BJ (cell line): ENCODE data around the gene DCLK1. TPM values are rescaled to one million over a fixed set of nuclear protein-coding genes. Genes with fewer than 3 reads are reported as not detected.

Experiments used
- CTCF ChIA-PET: fragments of 350-600 bp; formaldehyde crosslinking; extraction: SDS; loops from one replicate; lab custom pipeline; 2021; ENCODE audit warnings: antibody characterized with exemption, inconsistent platforms; lab: Yijun Ruan, JAX
- POLR2A ChIA-PET: fragments of 300-600 bp; sonication (Branson Sonifier 250); formaldehyde crosslinking; extraction: SDS; loops from one replicate; lab custom pipeline; 2021; ENCODE audit warnings: antibody characterized with exemption; lab: Charles Lee
- DNase-seq: peaks from one replicate; pipeline ENCODE4 v3.0.0-alpha.2; 2011; ENCODE audit warnings: low read depth
- H3K27me3 ChIP-seq: 2 replicates; pipeline ENCODE4 v1.6.0; 2011; ENCODE audit warnings: low read length; ENCODE audit not compliant: control insufficient read depth, insufficient read depth
- H3K36me3 ChIP-seq: 2 replicates; pipeline ENCODE4 v1.5.1; 2011; ENCODE audit warnings: low read length; ENCODE audit not compliant: control insufficient read depth, insufficient read depth
- H3K4me3 ChIP-seq: 2 replicates; pipeline ENCODE4 v1.5.1; 2011; ENCODE audit warnings: low read depth, mild to moderate bottlenecking, control low read depth, low read length
- polyA plus RNA-seq: library from polyadenylated mRNA; depleted of rRNA; stranded (reverse); fragments of >200 nt; gene quantifications from 2 replicates; pipeline ENCODE4 v1.2.3, GENCODE V29; 2011
- TF ChIP-seq, protein P1 (sequence below): IDR thresholded peaks from 2 replicates; pipeline ENCODE4 v1.5.1; 2011; ENCODE audit warnings: low read depth, mild to moderate bottlenecking, control low read depth, inconsistent platforms, low read length, moderate library complexity; ENCODE audit not compliant: insufficient read depth

DCLK1 gene
- polyA plus RNA-seq, 1 experiment, result 1.1 TPM

DNA sequence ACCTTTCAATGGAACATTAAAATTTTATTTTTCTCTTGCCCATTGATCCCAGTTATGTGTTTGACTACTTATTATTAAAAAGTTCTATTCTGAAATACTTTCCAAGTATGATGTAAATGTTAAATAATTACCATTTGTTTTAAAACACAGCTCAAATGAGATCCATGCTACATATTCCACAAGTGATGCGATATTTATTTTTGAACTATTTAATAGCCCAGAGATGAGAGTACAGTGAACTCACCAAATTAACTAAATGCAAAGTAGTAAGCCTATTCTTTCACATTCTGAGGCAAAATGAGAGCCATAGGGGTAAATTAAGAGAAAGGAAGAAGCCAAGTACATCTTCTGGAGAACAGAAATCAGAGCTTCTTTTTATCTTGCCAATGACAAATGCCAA is 1.2 kb upstream of the DCLK1 start:
- POLR2A ChIA-PET, result no interaction called here
- H3K27me3 ChIP-seq, result peaks cover 8% of the 10 kb centered on the region
- no peak for DNase-seq
- CTCF ChIA-PET, result interaction anchor here (0.6 to 1.2 kb wide), 2 partner anchors 143 to 153 kb away, joined by 3 read pairs; no protein-coding TSS in a partner anchor
- TF ChIP-seq, protein P1, sequence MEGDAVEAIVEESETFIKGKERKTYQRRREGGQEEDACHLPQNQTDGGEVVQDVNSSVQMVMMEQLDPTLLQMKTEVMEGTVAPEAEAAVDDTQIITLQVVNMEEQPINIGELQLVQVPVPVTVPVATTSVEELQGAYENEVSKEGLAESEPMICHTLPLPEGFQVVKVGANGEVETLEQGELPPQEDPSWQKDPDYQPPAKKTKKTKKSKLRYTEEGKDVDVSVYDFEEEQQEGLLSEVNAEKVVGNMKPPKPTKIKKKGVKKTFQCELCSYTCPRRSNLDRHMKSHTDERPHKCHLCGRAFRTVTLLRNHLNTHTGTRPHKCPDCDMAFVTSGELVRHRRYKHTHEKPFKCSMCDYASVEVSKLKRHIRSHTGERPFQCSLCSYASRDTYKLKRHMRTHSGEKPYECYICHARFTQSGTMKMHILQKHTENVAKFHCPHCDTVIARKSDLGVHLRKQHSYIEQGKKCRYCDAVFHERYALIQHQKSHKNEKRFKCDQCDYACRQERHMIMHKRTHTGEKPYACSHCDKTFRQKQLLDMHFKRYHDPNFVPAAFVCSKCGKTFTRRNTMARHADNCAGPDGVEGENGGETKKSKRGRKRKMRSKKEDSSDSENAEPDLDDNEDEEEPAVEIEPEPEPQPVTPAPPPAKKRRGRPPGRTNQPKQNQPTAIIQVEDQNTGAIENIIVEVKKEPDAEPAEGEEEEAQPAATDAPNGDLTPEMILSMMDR, result no peak
- H3K4me3 ChIP-seq, result no peak overlapping the region
- H3K36me3 ChIP-seq, result no peaks in the 10 kb centered on the region

GRCh38 chr13:36131931-36132297 is 732 bp upstream of the DCLK1 start:
- DNase-seq, result no peak
- ChIA-PET POLR2A (no interaction called here), CTCF (interaction anchor here (0.6 to 1.2 kb wide), 2 partner anchors 143 to 153 kb away, joined by 3 read pairs; no protein-coding TSS in a partner anchor)
- TF ChIP-seq, protein P1, result no peak
- Histone ChIP-seq H3K36me3 (no peaks in the 10 kb centered on the region), H3K27me3 (peaks cover 8% of the 10 kb centered on the region), H3K4me3 (no peak overlapping the region)

- POLR2A ChIA-PET, result no interaction called here
- DNase-seq, result no peak
- Histone ChIP-seq H3K36me3 (no peaks in the 10 kb centered on the region), H3K4me3 (peak overlapping the region; percentile 39), H3K27me3 (peaks cover 8% of the 10 kb centered on the region)
- CTCF ChIA-PET, result no interaction called here
- TF ChIP-seq, protein P1, result no peak
Measured at GRCh38 chr13:36130552-36131221, 495 bp downstream of the DCLK1 start.

DNA sequence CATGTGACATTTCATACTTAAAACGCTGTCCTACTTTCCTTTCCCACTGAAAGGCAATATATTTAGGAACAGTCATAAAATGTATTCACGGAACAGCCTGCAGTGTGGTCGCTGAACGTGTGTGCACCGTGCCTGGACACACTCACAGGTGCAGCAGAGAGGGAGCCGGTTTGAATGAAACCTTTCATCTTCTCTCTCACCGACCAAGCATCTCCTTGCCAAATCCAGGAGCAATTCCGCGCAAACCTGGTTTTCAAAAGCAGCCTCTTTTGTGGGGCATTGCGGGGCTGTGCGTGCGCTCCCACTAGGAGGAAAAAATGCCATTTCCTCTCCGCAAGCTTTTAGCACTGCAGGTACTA is 1.0 kb downstream of the DCLK1 start:
- POLR2A ChIA-PET, result no interaction called here
- CTCF ChIA-PET, result no interaction called here
- peaks cover 8% of the 10 kb centered on the region for H3K27me3 ChIP-seq
- H3K4me3 ChIP-seq, result peak overlapping the region; percentile 39
- no peak for DNase-seq
- H3K36me3 ChIP-seq, result no peaks in the 10 kb centered on the region
- TF ChIP-seq, protein P1, result no peak

DNA sequence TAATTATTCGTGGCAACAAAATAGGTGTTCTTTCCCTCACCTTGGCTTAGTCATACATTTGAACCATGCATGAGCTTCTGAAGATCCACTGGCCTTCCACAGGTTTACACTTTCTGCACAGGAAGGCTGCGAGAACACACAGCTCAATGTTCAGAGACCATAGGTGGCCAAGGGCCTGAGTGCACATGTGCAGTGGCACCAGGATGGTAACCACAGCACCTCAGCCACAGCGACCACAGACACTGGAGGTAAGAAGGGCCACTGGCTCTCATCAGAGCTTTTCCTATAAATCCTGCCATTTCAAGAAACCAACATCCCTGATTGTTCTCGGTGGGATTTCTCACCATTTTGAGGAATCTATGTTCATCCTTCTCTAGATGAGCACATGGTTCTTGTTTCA is 1.6 kb downstream of the DCLK1 start:
- DNase-seq, result no peak
- TF ChIP-seq, protein P1, result no peak
- ChIA-PET POLR2A (no interaction called here), CTCF (no interaction called here)
- Histone ChIP-seq H3K27me3 (peaks cover 8% of the 10 kb centered on the region), H3K4me3 (no peak overlapping the region), H3K36me3 (no peaks in the 10 kb centered on the region)
